Right hindlimb (tissue), 1 donor: Measurements from ENCODE around the gene ASNSD1.
"Not testable (repeated sequence)": the region's sequence is repeated elsewhere in the genome, so short reads cannot be mapped to it uniquely, and the experiment has no call there.

Experiments used
- DNase-seq: peaks from one replicate; pipeline ENCODE4 v3.0.0-alpha.2; 2018

ASNSD1 gene

DNA sequence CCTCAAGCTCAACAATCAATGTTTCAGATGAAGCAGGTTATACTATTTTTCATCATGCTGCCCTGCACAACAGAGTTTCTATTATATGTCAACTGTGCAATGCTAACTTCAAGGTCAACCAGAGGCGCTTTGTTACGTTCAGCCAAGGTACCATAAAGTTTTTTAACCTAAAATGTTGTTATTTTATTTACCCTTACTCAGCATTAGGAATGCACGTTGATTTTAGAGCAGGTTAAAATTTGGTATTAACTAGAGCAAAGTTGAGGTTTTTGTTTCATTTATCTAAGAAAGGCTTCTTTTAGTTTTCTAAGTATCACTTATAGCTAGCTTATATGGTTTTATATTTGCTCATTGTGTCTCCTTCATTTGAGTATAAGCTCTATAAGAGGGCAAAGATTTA is 35.0 kb downstream of the ASNSD1 start:
- no peak for DNase-seq

DNA sequence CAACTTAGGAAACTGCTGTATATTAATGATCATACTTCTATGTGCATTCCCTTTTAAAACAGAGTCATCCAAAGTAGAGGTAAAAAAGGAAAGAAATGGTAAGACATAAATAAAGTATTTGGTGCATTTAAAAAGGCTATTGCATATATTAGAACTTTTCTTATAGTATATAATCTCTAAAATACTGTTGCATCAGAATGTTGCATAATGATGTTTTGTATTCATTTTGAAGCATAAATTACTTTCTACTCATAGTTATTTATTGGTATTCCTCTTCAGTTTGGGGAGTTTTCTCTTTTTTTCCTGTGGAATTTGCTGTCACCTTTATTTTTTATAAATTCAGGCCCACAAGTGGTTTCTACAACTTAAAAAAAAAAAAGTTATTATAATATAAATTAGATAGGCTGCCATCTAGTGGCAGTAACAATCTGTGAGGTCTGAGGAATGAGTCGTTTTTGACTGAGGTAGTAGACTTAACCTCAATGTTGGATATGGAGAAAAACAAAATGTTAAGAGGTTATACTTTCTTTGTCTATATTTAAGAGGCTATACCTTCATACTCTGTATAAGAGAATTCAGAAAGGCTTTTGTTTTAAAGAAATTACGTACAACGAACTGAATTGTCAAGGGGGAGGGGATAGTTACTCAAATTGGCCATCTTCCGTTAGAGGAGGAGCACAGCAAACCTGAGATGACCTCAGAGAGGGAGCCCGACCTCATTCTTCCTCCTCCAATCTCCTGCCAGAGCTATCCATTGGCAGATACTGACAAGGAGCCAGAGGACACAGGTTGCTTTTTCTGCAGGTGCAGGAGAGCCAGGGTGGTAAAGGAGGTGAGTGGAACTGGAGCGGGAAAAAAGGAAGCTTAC is 37.0 kb downstream of the ASNSD1 start:
- DNase-seq, result no peak

DNA sequence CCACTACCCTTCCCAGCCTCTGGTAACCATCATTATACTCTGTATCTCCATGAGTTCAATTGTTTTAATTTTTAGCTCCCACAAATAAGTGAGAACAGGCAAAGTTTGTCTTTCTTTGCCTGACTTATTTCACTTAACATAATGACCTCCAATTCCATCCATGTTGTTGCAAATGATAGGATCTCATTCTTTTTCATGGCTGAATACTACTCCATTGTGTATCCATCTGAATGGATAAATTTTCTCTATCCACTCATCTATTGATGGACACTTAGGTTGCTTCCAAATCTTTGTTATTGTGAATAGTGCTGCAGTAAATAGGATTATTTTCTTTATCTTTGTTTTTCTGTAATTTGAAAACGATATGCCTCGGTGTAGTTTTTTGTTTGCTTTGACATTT is 39.4 kb downstream of the ASNSD1 start:
- no peak for DNase-seq

GRCh38 chr2:189702071-189702470 is 40.8 kb downstream of the ASNSD1 start:
- DNase-seq, result no peak

DNA sequence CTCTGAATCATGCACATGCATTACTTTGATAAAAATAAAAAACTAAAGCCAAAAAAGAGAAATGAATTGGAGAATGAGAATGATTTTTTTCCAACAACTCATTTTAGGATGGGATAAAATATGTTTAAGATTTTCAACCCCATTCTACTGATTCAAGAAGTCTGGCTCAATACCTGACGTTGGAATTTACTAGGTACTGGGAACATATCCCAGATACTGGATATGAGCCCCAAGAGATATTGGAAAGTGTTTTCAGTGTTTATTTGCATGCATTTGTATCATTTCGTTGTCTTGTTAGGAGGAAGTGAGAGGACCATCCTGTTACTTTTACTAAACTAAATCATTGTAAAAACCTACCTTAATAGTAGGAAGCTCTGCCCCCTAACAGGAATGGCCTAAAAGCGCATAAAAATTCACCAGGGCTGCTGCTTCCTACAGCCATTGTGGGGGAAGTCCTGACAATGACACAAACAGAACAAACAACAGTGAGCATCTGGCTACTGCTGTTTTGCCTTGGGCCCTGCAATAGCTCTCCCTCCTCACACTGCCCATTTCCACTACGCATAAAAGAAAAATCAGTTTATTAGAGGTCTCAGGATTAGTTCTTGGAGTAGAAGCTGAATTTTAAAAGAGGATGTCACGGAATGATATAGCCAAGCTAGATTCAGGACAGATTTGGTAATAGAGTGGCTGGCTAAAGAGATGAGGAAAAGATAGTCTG is 48.4 kb downstream of the ASNSD1 start:
- DNase-seq, result no peak

GRCh38 chr2:189717593-189717992 is 56.3 kb downstream of the ASNSD1 start:
- not testable (repeated sequence) for DNase-seq

GRCh38 chr2:189719571-189719970 is 58.3 kb downstream of the ASNSD1 start:
- DNase-seq, result no peak
